ENCODE data around the gene C2CD2. TPM values are rescaled to one million over a fixed set of nuclear protein-coding genes. Genes with fewer than 3 reads are reported as not detected.

Gene C2CD2
- total and polyA plus RNA-seq, 2 of the 8 experiments (the other 6 are each of a cell fraction or from before 2014, with no cell fraction given): 10.4 to 13.0 TPM

- Histone ChIP-seq H3K23me2 (ENCODE audit: low read depth, low read length) (peaks cover 3% of the 10 kb centered on the region; the same call in 1 of the 2 replicates), H3K9ac (replicated peaks in 1 of 4; ENCODE audit: extremely low read depth in 1 of 4, low read depth in 3 of 4, low read length in 3 of 4) (no peak overlapping the region), H3K23ac (ENCODE audit: insufficient read length) (no peak overlapping the region), H3K36me3 (ENCODE audit: control insufficient read depth in 2 of 4, insufficient read depth in 4 of 4, low read length in 3 of 4) (no peaks in the 10 kb centered on the region), H2BK5ac (ENCODE audit: low read depth, low read length) (no peak overlapping the region), H2AK5ac (ENCODE audit: low read depth, low read length) (no peak overlapping the region), H3K4me2 (ENCODE audit: insufficient read depth in 1 of 2, low read depth in 2 of 2, low read length in 2 of 2) (no peak overlapping the region), H4K20me1 (replicated peaks in 1 of 2; ENCODE audit: control insufficient read depth in 1 of 2, insufficient read depth in 2 of 2, low read length in 2 of 2) (peaks cover 0 to 7% of the 10 kb centered on the region in 2 experiments), H2BK15ac (ENCODE audit: low read length) (no peak overlapping the region), H4K8ac (ENCODE audit: extremely low read depth, insufficient read depth, low read length) (no peak overlapping the region), H3K79me2 (ENCODE audit: control insufficient read depth in 1 of 2, insufficient read depth in 2 of 2, low read length in 2 of 2) (peaks cover 0 to 39% of the 10 kb centered on the region in 2 experiments; a peak in 2 of 4 replicates), H4K5ac (ENCODE audit: insufficient read length, low read depth, low read length) (no peak overlapping the region), H2BK20ac (ENCODE audit: low read length) (no peak overlapping the region), H3K4me1 (replicated peaks in 1 of 4; ENCODE audit: control insufficient read depth in 3 of 4, insufficient read depth in 4 of 4, low read length in 3 of 4) (peaks cover 0 to 12% (median 0%) of the 10 kb centered on the region in 4 experiments; a peak in 4 of 7 replicates), H2BK12ac (ENCODE audit: low read depth, low read length) (no peak overlapping the region), H3K56ac (replicated peaks; ENCODE audit: insufficient read length, low read depth, low read length) (no peak overlapping the region), H3K27me3 (replicated peaks in 1 of 4; ENCODE audit: control insufficient read depth in 3 of 4, extremely low read depth in 1 of 4, insufficient read depth in 3 of 4, low read length in 3 of 4) (no peaks in the 10 kb centered on the region), H2BK120ac (replicated peaks; ENCODE audit: low read depth, low read length) (no peak overlapping the region), H3K18ac (ENCODE audit: extremely low read depth, low read length) (no peak overlapping the region), H3K4ac (replicated peaks; ENCODE audit: insufficient read length, low read depth, low read length) (no peak overlapping the region), H3K4me3 (ENCODE audit: extremely low read depth in 1 of 4, insufficient read depth in 2 of 4, low read depth in 3 of 4, low read length in 4 of 4) (no peak overlapping the region), H3K14ac (ENCODE audit: insufficient read length) (no peak overlapping the region), H3K79me1 (ENCODE audit: low read depth, low read length) (peaks cover 9% of the 10 kb centered on the region; the same call in 1 of the 2 replicates), H3K27ac (ENCODE audit: low read depth, low read length) (no peak overlapping the region), H3K9me3 (ENCODE audit: insufficient read depth in 2 of 2, low read depth in 1 of 2, low read length in 1 of 2) (no peaks in the 10 kb centered on the region), H2AFZ (ENCODE audit: low read length) (no peak overlapping the region), H4K91ac (replicated peaks; ENCODE audit: insufficient read length, low read length) (no peak overlapping the region)
- CTCF ChIA-PET (ENCODE audit: partially characterized antibody): interaction anchor here (1.1 to 1.7 kb wide), 4 partner anchors 9 to 232 kb away, joined by 3 to 4 read pairs (median 4); no protein-coding TSS in a partner anchor
- no peak for TF ChIP-seq CTBP2 (IDR thresholded peaks at IDR 0.05; ENCODE audit: borderline replicate concordance, insufficient read depth, insufficient read length, low read length)
- TF ChIP-seq ATF2 (IDR thresholded peaks at IDR 0.05; ENCODE audit: low read length): no peak
- FAIRE-seq (no peak), DNase-seq (ENCODE audit: low read depth in 1 of 2, low spot score in 2 of 2) (no peak)
- 84% methylated on average over 11 of the region's 11 CpGs; no CpG with 5 or more reads in 1 of the 2 experiments for WGBS, 2 experiments (ENCODE audit: extremely low coverage in 1 of 2, insufficient coverage in 1 of 2, insufficient read length in 1 of 2, insufficient replicate concordance in 2 of 2, low coverage in 1 of 2, low lambda C conversion rate in 2 of 2, missing lambda C conversion rate in 1 of 2)
- POLR2A ChIA-PET (ENCODE audit: partially characterized antibody): interaction anchor here (0.6 to 0.9 kb wide), 2 partner anchors 9 to 23 kb away, joined by 3 read pairs; no protein-coding TSS in a partner anchor
Measured at GRCh38 chr21:41874611-41875010, 79.2 kb downstream of the C2CD2 start.
